ENCODE results near the gene ZC3H12D.
"Not testable (repeated sequence)": the region's sequence is repeated elsewhere in the genome, so short reads cannot be mapped to it uniquely, and the experiment has no call there.

ZC3H12D gene

DNA sequence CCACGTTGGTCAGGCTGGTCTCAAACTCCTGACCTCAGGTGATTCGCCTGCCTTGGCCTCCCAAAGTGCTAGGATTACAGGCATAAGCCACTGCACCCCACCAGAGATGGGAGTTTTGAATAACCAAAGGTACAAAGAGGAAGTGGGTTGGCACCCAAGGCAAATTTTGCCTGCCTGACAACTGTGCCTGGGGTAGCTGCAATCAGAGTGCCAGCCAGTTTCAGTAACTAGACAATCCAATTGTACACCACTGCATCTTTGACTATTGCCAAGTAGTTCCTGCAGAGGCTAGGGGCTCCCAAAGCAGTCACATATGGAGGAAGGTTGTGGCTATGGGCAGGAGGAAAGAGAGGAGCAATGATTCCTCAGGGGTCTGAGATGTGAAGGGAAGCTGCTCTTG, 16.6 kb downstream of the ZC3H12D start:
- Histone ChIP-seq H3K4me1 (ENCODE audit: insufficient read depth, low read length) (no peaks in the 10 kb centered on the region; the same call in 1 of the 2 replicates), H3K27ac (ENCODE audit: low read length) (no peak overlapping the region), H3K4me3 (ENCODE audit: low read length) (no peak overlapping the region), H3K9me3 (ENCODE audit: insufficient read depth, low read depth, low read length) (no peaks in the 10 kb centered on the region), H3K9ac (ENCODE audit: low read depth, low read length) (no peak overlapping the region), H3K27me3 (ENCODE audit: insufficient read depth, low read length) (no peaks in the 10 kb centered on the region), H3K36me3 (ENCODE audit: insufficient read depth, low read depth, low read length) (no peaks in the 10 kb centered on the region)

DNA sequence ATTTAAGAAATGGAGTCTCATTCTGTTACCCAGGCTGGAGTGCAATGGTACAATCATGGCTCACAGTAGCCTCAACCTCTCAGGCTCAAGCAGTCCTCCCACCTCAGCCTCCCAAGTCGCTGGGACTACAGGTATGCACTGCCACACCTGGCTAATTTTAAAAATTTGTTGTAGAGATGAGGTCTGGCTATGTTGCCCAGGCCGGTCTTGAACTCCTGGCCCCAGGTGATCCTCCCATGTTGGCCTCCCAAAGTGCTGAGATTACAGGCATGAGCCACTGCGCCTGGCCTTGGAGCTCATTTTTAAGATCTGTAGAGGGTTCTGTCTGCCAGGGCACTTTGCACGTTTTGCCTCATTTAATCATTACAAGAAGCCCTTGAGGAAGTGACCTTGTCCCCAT, 17.5 kb downstream of the ZC3H12D start:
- H3K4me1 ChIP-seq (ENCODE audit: insufficient read depth, low read length), result no peaks in the 10 kb centered on the region
- no peaks in the 10 kb centered on the region for H3K36me3 ChIP-seq (ENCODE audit: insufficient read depth, low read depth, low read length)
- no peak overlapping the region for H3K27ac ChIP-seq (ENCODE audit: low read length)

GRCh38 chr6:149464411-149464810, 20.4 kb downstream of the ZC3H12D start:
- no peak overlapping the region for H3K27ac ChIP-seq (ENCODE audit: low read length)
- no peak overlapping the region for H3K9ac ChIP-seq (ENCODE audit: low read depth, low read length)
- H3K36me3 ChIP-seq (ENCODE audit: insufficient read depth, low read depth, low read length), result no peaks in the 10 kb centered on the region
- H3K4me1 ChIP-seq (ENCODE audit: insufficient read depth, low read length), result no peaks in the 10 kb centered on the region
- H3K4me3 ChIP-seq (ENCODE audit: low read length), result no peak overlapping the region
- H3K27me3 ChIP-seq (ENCODE audit: insufficient read depth, low read length), result no peaks in the 10 kb centered on the region; the same call in 1 of the 2 replicates
- no peaks in the 10 kb centered on the region for H3K9me3 ChIP-seq (ENCODE audit: insufficient read depth, low read depth, low read length)

More for the DNA sequence above, 17.5 kb downstream of the ZC3H12D start:
- no peak overlapping the region for H3K9ac ChIP-seq (ENCODE audit: low read depth, low read length)
- no peaks in the 10 kb centered on the region for H3K27me3 ChIP-seq (ENCODE audit: insufficient read depth, low read length)
- H3K4me3 ChIP-seq (ENCODE audit: low read length), result no peak overlapping the region
- no peaks in the 10 kb centered on the region for H3K9me3 ChIP-seq (ENCODE audit: insufficient read depth, low read depth, low read length)

DNA sequence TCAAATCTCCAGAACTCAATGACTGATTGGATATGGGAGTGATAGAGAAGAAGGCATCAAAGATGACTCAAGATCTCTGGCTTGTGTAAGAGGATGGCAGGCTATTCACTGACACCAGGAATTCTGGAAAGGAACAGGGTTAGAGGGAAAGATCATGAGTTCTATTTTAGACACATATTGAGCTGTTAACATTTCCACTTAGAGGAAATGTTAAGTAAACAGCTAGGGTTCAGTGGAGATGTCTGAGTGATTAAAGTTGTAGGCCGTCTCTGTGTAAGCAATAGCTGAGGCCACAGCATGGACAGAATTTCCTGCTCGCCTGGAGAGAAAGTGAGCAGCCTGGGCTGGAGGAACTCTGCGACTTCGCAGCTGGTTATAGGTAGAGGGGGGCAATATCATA, 21.0 kb downstream of the ZC3H12D start:
- H3K27ac ChIP-seq (ENCODE audit: low read length), result no peak overlapping the region
- no peaks in the 10 kb centered on the region for H3K36me3 ChIP-seq (ENCODE audit: insufficient read depth, low read depth, low read length)
- H3K4me1 ChIP-seq (ENCODE audit: insufficient read depth, low read length), result no peaks in the 10 kb centered on the region
- H3K9me3 ChIP-seq (ENCODE audit: insufficient read depth, low read depth, low read length), result no peaks in the 10 kb centered on the region
- H3K9ac ChIP-seq (ENCODE audit: low read depth, low read length), result no peak overlapping the region
- no peaks in the 10 kb centered on the region; the same call in 1 of the 2 replicates for H3K27me3 ChIP-seq (ENCODE audit: insufficient read depth, low read length)
- no peak overlapping the region for H3K4me3 ChIP-seq (ENCODE audit: low read length)

DNA sequence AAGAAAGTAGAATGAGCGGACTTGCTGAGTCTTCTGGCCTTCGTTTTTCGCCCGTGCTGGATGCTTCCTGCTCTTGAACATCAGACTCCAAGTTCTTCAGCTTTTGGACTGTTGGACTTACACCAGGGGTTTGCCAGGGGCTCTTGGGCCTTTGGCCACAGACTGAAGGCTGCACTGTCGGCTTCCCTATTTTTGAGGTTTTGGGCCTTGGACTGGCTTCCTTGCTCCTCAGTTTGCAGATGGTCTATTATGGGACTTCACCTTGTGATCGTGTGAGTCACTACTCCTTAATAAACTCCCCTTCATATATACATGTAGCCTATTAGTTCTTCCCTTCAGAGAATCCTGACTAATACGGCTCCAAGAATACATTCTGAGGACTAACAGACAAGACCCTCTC, 22.1 kb downstream of the ZC3H12D start:
- not testable (repeated sequence) for H3K9me3 ChIP-seq (ENCODE audit: insufficient read depth, low read depth, low read length); H3K4me1 ChIP-seq (ENCODE audit: insufficient read depth, low read length); H3K27me3 ChIP-seq (ENCODE audit: insufficient read depth, low read length); H3K36me3 ChIP-seq (ENCODE audit: insufficient read depth, low read depth, low read length); H3K9ac ChIP-seq (ENCODE audit: low read depth, low read length); H3K4me3 ChIP-seq (ENCODE audit: low read length); H3K27ac ChIP-seq (ENCODE audit: low read length)

DNA sequence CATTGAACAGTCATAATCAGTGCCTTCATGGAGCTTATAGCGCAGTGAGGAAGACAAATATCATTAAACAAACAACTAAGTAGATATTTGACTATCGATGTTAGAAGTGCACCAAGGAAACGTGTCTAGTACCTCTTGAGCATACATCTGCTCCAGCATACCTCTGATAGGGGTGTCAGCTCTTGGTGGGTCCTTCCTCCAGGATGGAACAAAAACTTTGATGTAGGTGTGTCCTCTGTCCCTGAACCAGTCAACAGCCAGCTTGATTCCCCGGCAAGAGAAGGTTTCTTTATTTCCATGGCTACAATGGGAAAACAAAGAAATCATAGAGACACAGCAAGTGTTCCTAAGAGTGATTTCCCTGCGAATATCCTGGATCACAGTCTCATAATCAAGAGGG, 23.1 kb downstream of the ZC3H12D start:
- Histone ChIP-seq H3K4me1 (ENCODE audit: insufficient read depth, low read length) (no peaks in the 10 kb centered on the region), H3K9ac (ENCODE audit: low read depth, low read length) (no peak overlapping the region), H3K4me3 (ENCODE audit: low read length) (no peak overlapping the region), H3K36me3 (ENCODE audit: insufficient read depth, low read depth, low read length) (no peaks in the 10 kb centered on the region), H3K27me3 (ENCODE audit: insufficient read depth, low read length) (no peaks in the 10 kb centered on the region; the same call in 1 of the 2 replicates), H3K27ac (ENCODE audit: low read length) (no peak overlapping the region), H3K9me3 (ENCODE audit: insufficient read depth, low read depth, low read length) (no peaks in the 10 kb centered on the region)

DNA sequence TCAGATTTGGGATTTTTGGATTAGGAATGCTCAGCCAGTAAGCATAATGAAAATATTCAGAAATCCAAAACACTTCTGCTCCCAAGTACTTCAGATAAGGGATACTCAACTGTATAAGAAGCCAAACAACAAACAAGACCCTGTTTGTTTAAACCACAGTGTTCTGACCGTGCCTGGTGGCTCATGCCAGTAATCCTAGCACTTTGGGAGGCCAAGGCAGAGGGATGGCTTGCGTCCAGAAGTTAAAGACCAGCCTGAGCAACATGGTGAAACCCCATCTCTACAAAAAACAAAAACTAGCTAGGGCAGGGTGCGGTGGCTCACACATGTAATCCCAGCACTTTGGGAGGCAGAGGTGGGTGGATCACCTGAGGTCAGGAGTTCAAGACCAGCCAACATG, 24.6 kb downstream of the ZC3H12D start:
- H3K9me3 ChIP-seq (ENCODE audit: insufficient read depth, low read depth, low read length); H3K4me3 ChIP-seq (ENCODE audit: low read length); H3K4me1 ChIP-seq (ENCODE audit: insufficient read depth, low read length); H3K27ac ChIP-seq (ENCODE audit: low read length); H3K27me3 ChIP-seq (ENCODE audit: insufficient read depth, low read length); H3K9ac ChIP-seq (ENCODE audit: low read depth, low read length); H3K36me3 ChIP-seq (ENCODE audit: insufficient read depth, low read depth, low read length): not testable (repeated sequence)

GRCh38 chr6:149459761-149460160, 25.1 kb downstream of the ZC3H12D start:
- Histone ChIP-seq H3K4me3 (ENCODE audit: low read length) (no peak overlapping the region), H3K36me3 (ENCODE audit: insufficient read depth, low read depth, low read length) (no peaks in the 10 kb centered on the region), H3K4me1 (ENCODE audit: insufficient read depth, low read length) (no peaks in the 10 kb centered on the region), H3K9me3 (ENCODE audit: insufficient read depth, low read depth, low read length) (no peaks in the 10 kb centered on the region), H3K27me3 (ENCODE audit: insufficient read depth, low read length) (no peaks in the 10 kb centered on the region; the same call in 1 of the 2 replicates), H3K9ac (ENCODE audit: low read depth, low read length) (no peak overlapping the region), H3K27ac (ENCODE audit: low read length) (no peak overlapping the region)

- no peaks in the 10 kb centered on the region for H3K9me3 ChIP-seq (ENCODE audit: insufficient read depth, low read depth, low read length)
- H3K27me3 ChIP-seq (ENCODE audit: insufficient read depth, low read length), result peaks cover 4% of the 10 kb centered on the region; the same call in 1 of the 2 replicates
- no peak overlapping the region for H3K4me3 ChIP-seq (ENCODE audit: low read length)
- H3K4me1 ChIP-seq (ENCODE audit: insufficient read depth, low read length), result no peaks in the 10 kb centered on the region
- H3K27ac ChIP-seq (ENCODE audit: low read length), result no peak overlapping the region
- no peak overlapping the region for H3K9ac ChIP-seq (ENCODE audit: low read depth, low read length)
- no peaks in the 10 kb centered on the region for H3K36me3 ChIP-seq (ENCODE audit: insufficient read depth, low read depth, low read length)
Observed at GRCh38 chr6:149458806-149459205, 26.0 kb downstream of the ZC3H12D start.

DNA sequence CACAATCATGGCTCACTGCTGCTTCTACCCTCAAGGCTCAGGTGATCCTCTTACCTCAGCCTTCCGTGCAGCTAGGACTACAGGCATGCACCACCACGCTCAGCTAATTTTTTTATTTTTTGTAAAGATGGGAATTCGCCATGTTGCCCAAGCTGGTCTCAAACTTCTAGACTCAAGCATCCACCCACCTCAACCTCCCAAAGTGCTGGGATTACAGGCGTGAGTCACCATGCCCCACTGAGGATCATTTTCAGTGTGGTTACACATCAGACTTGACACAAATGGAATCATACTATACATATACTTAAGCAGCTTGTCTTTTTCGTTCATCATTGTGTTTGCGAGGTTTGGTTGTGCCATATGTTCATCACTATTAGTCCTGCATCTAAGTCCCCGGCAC, 26.6 kb downstream of the ZC3H12D start:
- H3K9me3 ChIP-seq (ENCODE audit: insufficient read depth, low read depth, low read length), result no peaks in the 10 kb centered on the region
- H3K4me1 ChIP-seq (ENCODE audit: insufficient read depth, low read length), result no peaks in the 10 kb centered on the region
- H3K27me3 ChIP-seq (ENCODE audit: insufficient read depth, low read length), result peaks cover 10% of the 10 kb centered on the region
- no peak overlapping the region for H3K27ac ChIP-seq (ENCODE audit: low read length)
- no peak overlapping the region for H3K9ac ChIP-seq (ENCODE audit: low read depth, low read length)
- no peaks in the 10 kb centered on the region for H3K36me3 ChIP-seq (ENCODE audit: insufficient read depth, low read depth, low read length)
- no peak overlapping the region for H3K4me3 ChIP-seq (ENCODE audit: low read length)

DNA sequence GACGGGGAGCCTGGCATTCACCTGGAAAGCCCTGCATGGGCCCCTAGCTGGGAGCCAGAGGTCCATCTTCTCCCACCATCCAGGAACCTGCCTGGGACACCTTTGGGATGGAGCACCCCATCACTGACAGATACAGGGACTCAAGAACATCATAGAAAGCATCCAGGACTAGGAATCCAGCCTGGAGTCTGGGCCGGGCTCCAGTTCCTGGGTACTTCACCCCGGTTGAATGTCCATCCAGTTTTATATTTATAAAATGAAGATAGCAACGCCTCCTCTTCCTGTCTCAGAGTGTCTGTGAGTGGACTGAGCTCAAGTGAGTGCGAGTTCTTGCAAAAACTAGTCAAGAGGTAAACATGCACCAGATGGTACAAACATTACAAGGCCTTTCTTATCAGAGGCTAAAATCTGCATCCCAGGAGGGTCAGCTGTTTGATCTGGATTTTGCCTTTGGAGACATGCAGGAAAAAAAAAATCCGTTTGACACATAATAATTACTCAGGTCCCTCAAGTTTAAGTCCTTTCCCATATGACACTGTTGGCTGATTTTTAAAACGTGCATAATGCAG, 27.4 kb downstream of the ZC3H12D start:
- H3K4me1 ChIP-seq (ENCODE audit: insufficient read depth, low read length), result no peaks in the 10 kb centered on the region

DNA sequence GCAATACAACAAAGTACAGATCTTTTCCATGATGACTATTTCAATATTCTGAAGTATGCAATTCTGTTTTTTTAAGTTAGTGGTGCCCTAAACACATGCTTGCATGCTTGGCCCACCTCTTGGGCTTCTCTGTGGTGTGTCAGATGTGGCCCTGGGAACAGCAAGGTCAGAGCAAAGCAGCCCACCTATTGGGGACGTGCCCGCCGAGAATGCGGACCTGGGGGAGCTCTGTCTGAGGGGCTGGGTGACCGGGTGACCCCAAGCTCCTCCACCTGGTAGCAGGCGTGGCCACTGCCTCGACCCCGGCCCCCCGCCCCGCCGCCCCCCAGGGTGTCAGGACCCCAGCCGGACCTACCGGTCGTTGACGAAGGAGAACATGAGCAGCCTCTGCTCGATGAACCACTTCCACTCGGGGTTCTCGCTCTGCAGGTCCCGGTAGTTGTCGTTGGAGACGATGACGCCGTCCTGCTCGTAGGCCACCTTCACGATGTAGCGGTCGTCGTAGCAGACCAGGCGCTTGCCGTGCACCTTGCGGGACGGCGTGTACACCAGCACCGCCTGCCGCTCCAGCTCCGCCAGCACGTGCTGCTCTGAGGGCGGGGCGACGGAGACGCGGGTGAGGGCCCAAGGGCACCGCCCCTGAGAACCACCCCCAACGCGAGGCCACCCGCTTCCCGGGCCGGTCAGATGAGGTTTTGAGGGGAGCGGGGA, 28.3 kb downstream of the ZC3H12D start:
- no peaks in the 10 kb centered on the region for H3K36me3 ChIP-seq (ENCODE audit: insufficient read depth, low read depth, low read length)
- no peak overlapping the region for H3K9ac ChIP-seq (ENCODE audit: low read depth, low read length)
- no peak overlapping the region for H3K27ac ChIP-seq (ENCODE audit: low read length)
- no peaks in the 10 kb centered on the region for H3K9me3 ChIP-seq (ENCODE audit: insufficient read depth, low read depth, low read length)
- H3K4me3 ChIP-seq (ENCODE audit: low read length), result no peak overlapping the region
- H3K4me1 ChIP-seq (ENCODE audit: insufficient read depth, low read length), result no peaks in the 10 kb centered on the region
- peaks cover 27% of the 10 kb centered on the region for H3K27me3 ChIP-seq (ENCODE audit: insufficient read depth, low read length)

More for the DNA sequence above, 27.4 kb downstream of the ZC3H12D start:
- no peak overlapping the region for H3K27ac ChIP-seq (ENCODE audit: low read length)
- H3K9ac ChIP-seq (ENCODE audit: low read depth, low read length), result no peak overlapping the region
- peaks cover 18% of the 10 kb centered on the region for H3K27me3 ChIP-seq (ENCODE audit: insufficient read depth, low read length)
- no peak overlapping the region for H3K4me3 ChIP-seq (ENCODE audit: low read length)
- H3K36me3 ChIP-seq (ENCODE audit: insufficient read depth, low read depth, low read length), result no peaks in the 10 kb centered on the region
- H3K9me3 ChIP-seq (ENCODE audit: insufficient read depth, low read depth, low read length), result no peaks in the 10 kb centered on the region
